ENCODE measurements around the gene GRID2. TPM values are rescaled to one million over a fixed set of nuclear protein-coding genes. Genes with fewer than 3 reads are reported as not detected.

The GRID2 gene
- total RNA-seq, 4 donors from 2014 or later = not detected

GRCh38 chr4:92735025-92735665, 431.4 kb downstream of the GRID2 start:
- ATAC-seq (ENCODE audit: low FRiP score) (no peak), DNase-seq (ENCODE audit: low spot score) (no peak)
- TF ChIP-seq CTCF (IDR thresholded peaks at IDR 0.05) = no peak

- ATAC-seq (ENCODE audit: low FRiP score) = no peak
- no peak for TF ChIP-seq CTCF (IDR thresholded peaks at IDR 0.05)
- DNase-seq (ENCODE audit: low spot score) = no peak
Measured at GRCh38 chr4:92760433-92760832, 456.7 kb downstream of the GRID2 start.

GRCh38 chr4:92776080-92776479, 472.3 kb downstream of the GRID2 start:
- no peak for ATAC-seq (ENCODE audit: low FRiP score)
- DNase-seq (ENCODE audit: low spot score) = no peak
- no peak for TF ChIP-seq CTCF (IDR thresholded peaks at IDR 0.05)

GRCh38 chr4:92789741-92790140, 486.0 kb downstream of the GRID2 start:
- ATAC-seq (ENCODE audit: low FRiP score) (no peak), DNase-seq (ENCODE audit: low spot score) (no peak)
- TF ChIP-seq CTCF (IDR thresholded peaks at IDR 0.05) = no peak

GRCh38 chr4:92791871-92792440, 488.2 kb downstream of the GRID2 start:
- DNase-seq (ENCODE audit: low spot score) (no peak), ATAC-seq (ENCODE audit: low FRiP score) (no peak)
- TF ChIP-seq CTCF (IDR thresholded peaks at IDR 0.05) = no peak

- TF ChIP-seq CTCF (IDR thresholded peaks at IDR 0.05) = no peak
- ATAC-seq (ENCODE audit: low FRiP score) = no peak
- no peak for DNase-seq (ENCODE audit: low spot score)
Measured at GRCh38 chr4:92809381-92809780, 505.6 kb downstream of the GRID2 start.

GRCh38 chr4:92812652-92813051, 508.9 kb downstream of the GRID2 start:
- no peak for ATAC-seq (ENCODE audit: low FRiP score)
- no peak for DNase-seq (ENCODE audit: low spot score)
- no peak for TF ChIP-seq CTCF (IDR thresholded peaks at IDR 0.05)

Measured in omental fat pad (tissue), 4 donors.